IMR-90 (cell line): ENCODE results near the gene MTCH2. TPM values are rescaled to one million over a fixed set of nuclear protein-coding genes. Genes with fewer than 3 reads are reported as not detected.
A peak's percentile ranks its signal among the peaks of the same experiment; 100 is the strongest.

Experiments
- ATAC-seq: fragments of 200-7000 bp; cut with Tn5 transposase; 2 replicates; pipeline ENCODE4 v1.9.1; 2020; ENCODE audit warnings: low read depth, mild to moderate bottlenecking, moderate library complexity
- BruUV-seq: library from RNA; stranded (reverse); fragments of 400-500 nt; replicated peaks from 2 replicates; lab custom pipeline; 2021; lab: Mats Ljungman, UMichigan
- CTCF ChIA-PET: fragments of 300-600 bp; formaldehyde crosslinking; extraction: SDS; loops from one replicate; lab custom pipeline; 2021; ENCODE audit warnings: antibody characterized with exemption; lab: Yijun Ruan, JAX
- POLR2A ChIA-PET: fragments of 300-600 bp; sonication (Branson Sonifier 250); formaldehyde crosslinking; loops from one replicate; lab custom pipeline; 2022; ENCODE audit warnings: antibody characterized with exemption; ENCODE audit not compliant: unreplicated experiment; lab: Charles Lee
- DNase-seq: peaks from one replicate; pipeline ENCODE4 v3.0.0; 2013
- H2AFZ ChIP-seq: replicated peaks from 2 replicates; pipeline ENCODE3; 2013; ENCODE audit warnings: low read length, mild to moderate bottlenecking; ENCODE audit not compliant: poor library complexity
- H2AK5ac ChIP-seq: 2 replicates; pipeline ENCODE4 v1.6.1; 2013; ENCODE audit warnings: low read depth, low read length, inconsistent platforms
- H2AK9ac ChIP-seq: replicated peaks from 2 replicates; pipeline ENCODE3; 2013; ENCODE audit warnings: mild to moderate bottlenecking, low read depth, low read length, moderate library complexity; ENCODE audit not compliant: poor library complexity
- H2BK120ac ChIP-seq: 2 replicates; pipeline ENCODE4 v1.6.1; 2013; ENCODE audit warnings: low read depth, low read length, inconsistent platforms
- H2BK15ac ChIP-seq: 3 replicates; pipeline ENCODE4 v1.6.1; 2013; ENCODE audit warnings: low read depth, low read length, inconsistent platforms
- H2BK20ac ChIP-seq: 2 replicates; pipeline ENCODE4 v1.6.1; 2013; ENCODE audit warnings: low read depth, mild to moderate bottlenecking, inconsistent platforms, low read length, moderate library complexity
- H2BK5ac ChIP-seq: 2 replicates; pipeline ENCODE4 v1.6.1; 2013; ENCODE audit warnings: mild to moderate bottlenecking, low read depth, low read length, inconsistent platforms; ENCODE audit not compliant: poor library complexity, severe bottlenecking
- H3K14ac ChIP-seq: replicated peaks from 2 replicates; pipeline ENCODE4 v1.6.1; 2013; ENCODE audit warnings: low read depth, low read length, inconsistent platforms
- H3K18ac ChIP-seq: 2 replicates; pipeline ENCODE4 v1.6.1; 2013; ENCODE audit warnings: low read depth, low read length, control low read depth
- H3K23ac ChIP-seq: 2 replicates; pipeline ENCODE4 v1.6.1; 2013; ENCODE audit warnings: low read depth, low read length, inconsistent platforms
- H3K27ac ChIP-seq: 2 replicates; pipeline ENCODE4 v1.5.1; 2013; ENCODE audit warnings: mild to moderate bottlenecking, control low read depth, low read length; ENCODE audit not compliant: insufficient read depth
- H3K27me3 ChIP-seq: 2 replicates; pipeline ENCODE4 v1.6.1; 2013; ENCODE audit warnings: low read length; ENCODE audit not compliant: control insufficient read depth, insufficient read depth
- H3K36me3 ChIP-seq: 2 replicates; pipeline ENCODE4 v1.6.1; 2013; ENCODE audit warnings: low read length, mixed read lengths; ENCODE audit not compliant: control insufficient read depth, insufficient read depth
- H3K4ac ChIP-seq: 2 replicates; pipeline ENCODE4 v1.6.1; 2013; ENCODE audit warnings: low read depth, low read length, inconsistent platforms
- H3K4me1 ChIP-seq: 2 replicates; pipeline ENCODE4 v1.6.1; 2013; ENCODE audit warnings: low read length, mixed read lengths; ENCODE audit not compliant: control insufficient read depth, insufficient read depth
- H3K4me2 ChIP-seq: 2 replicates; pipeline ENCODE4 v1.6.1; 2013; ENCODE audit warnings: low read depth, mild to moderate bottlenecking, control low read depth, low read length, moderate library complexity
- H3K4me3 ChIP-seq: 2 replicates; pipeline ENCODE4 v1.5.1; 2013; ENCODE audit warnings: low read depth, mild to moderate bottlenecking, control low read depth, low read length, moderate library complexity; ENCODE audit not compliant: insufficient read depth
- H3K56ac ChIP-seq: 2 replicates; pipeline ENCODE4 v1.6.1; 2013; ENCODE audit warnings: low read length, inconsistent platforms; ENCODE audit not compliant: insufficient read depth; ENCODE audit errors: extremely low read depth
- H3K79me1 ChIP-seq, 2 experiments: 2 replicates each; pipeline ENCODE4 v1.6.1; 2013; ENCODE audit warnings: low read length in 2 of 2, inconsistent platforms in 1 of 2, low read depth in 1 of 2
- H3K9ac ChIP-seq: 2 replicates; pipeline ENCODE4 v1.6.1; 2013; ENCODE audit warnings: low read depth, low read length, control low read depth
- H3K9me1 ChIP-seq: 2 replicates; pipeline ENCODE4 v1.6.1; 2013; ENCODE audit warnings: low read length, inconsistent platforms; ENCODE audit not compliant: insufficient read depth
- H3K9me3 ChIP-seq: 2 replicates; pipeline ENCODE4 v1.6.1; 2013; ENCODE audit warnings: low read length; ENCODE audit not compliant: control insufficient read depth, insufficient read depth
- H4K20me1 ChIP-seq: 2 replicates; pipeline ENCODE4 v1.6.1; 2013; ENCODE audit warnings: low read length, inconsistent platforms; ENCODE audit not compliant: insufficient read depth
- H4K5ac ChIP-seq: 2 replicates; pipeline ENCODE4 v1.6.1; 2013; ENCODE audit warnings: mild to moderate bottlenecking, low read depth, low read length, control low read depth
- H4K8ac ChIP-seq, 2 experiments: 2 replicates each; pipeline ENCODE4 v1.6.1; 2013; ENCODE audit warnings: low read depth in 2 of 2, low read length in 2 of 2, control low read depth in 1 of 2, inconsistent platforms in 1 of 2
- H4K91ac ChIP-seq: 2 replicates; pipeline ENCODE4 v1.6.1; 2013; ENCODE audit warnings: low read depth, low read length, inconsistent platforms; ENCODE audit not compliant: insufficient read depth
- BHLHE40 ChIP-seq: fragments of 150-350 bp; IDR thresholded peaks from 2 replicates; pipeline ENCODE4 v1.6.1; 2016; ENCODE audit warnings: mild to moderate bottlenecking, low read depth, low read length
- CEBPB ChIP-seq: IDR thresholded peaks from 2 replicates; pipeline ENCODE4 v1.6.1; 2012; ENCODE audit warnings: low read depth, low read length, improper control_type of control experiment
- CHD1 ChIP-seq: IDR thresholded peaks from 2 replicates; pipeline ENCODE4 v1.6.1; 2012; ENCODE audit warnings: low read depth, low read length, improper control_type of control experiment
- CTCF ChIP-seq: conservative IDR thresholded peaks from 2 replicates; pipeline ENCODE4 v1.5.1; 2012; ENCODE audit warnings: mild to moderate bottlenecking, low read depth, low read length, improper control_type of control experiment
- NFE2L2 ChIP-seq: fragments of 150-350 bp; IDR thresholded peaks from 2 replicates; pipeline ENCODE4 v1.6.1; 2016; ENCODE audit warnings: low read depth, mild to moderate bottlenecking, low read length
- RAD21 ChIP-seq: IDR thresholded peaks from 2 replicates; pipeline ENCODE4 v1.6.1; 2012; ENCODE audit warnings: low read length, improper control_type of control experiment
- SMC3 ChIP-seq: fragments of 150-350 bp; IDR thresholded peaks from 2 replicates; pipeline ENCODE4 v1.6.1; 2016; ENCODE audit warnings: low read depth, mild to moderate bottlenecking, antibody characterized with exemption, low read length, moderate library complexity
- WGBS, 2 experiments: methylation state at CpG; one replicate each; pipeline versions ENCODE4 v1.1.5 to v1.1.7; 2013; ENCODE audit warnings: missing lambda C conversion rate in 2 of 2; ENCODE audit not compliant: insufficient read length in 1 of 2; ENCODE audit errors: extremely low coverage in 2 of 2; 5-methylcytosine and 5-hydroxymethylcytosine counted together
- dilution Hi-C: fragments of 300-500 bp; cut with HindIII; formaldehyde crosslinking; loops from one replicate; pipeline ENCODE4 v1.14.3; 2018; ENCODE audit warnings: low sequenced_read_pairs; ENCODE audit not compliant: unreplicated experiment
- in situ Hi-C: fragments of 300-500 bp; cut with MboI; formaldehyde crosslinking; loops from 3 replicates; pipeline ENCODE4 v1.14.3; 2019; ENCODE audit warnings: low sequenced_read_pairs, inconsistent platforms, mixed read lengths
- intact Hi-C: fragments of 100-400 bp; cut with micrococcal nuclease; formaldehyde crosslinking; loops from 2 replicates; pipeline ENCODE4 v1.10.0; 2022
- polyA plus RNA-seq, 3 experiments: library from polyadenylated mRNA; depleted of rRNA; stranded (reverse); fragments of >200 nt; gene quantifications; 2 replicates each; pipeline ENCODE4 v1.2.3, GENCODE V29; 2012; ENCODE audit warnings: low replicate concordance in 1 of 3
- total RNA-seq: library from RNA; depleted of rRNA; stranded (reverse); fragments of >200 nt; gene quantifications from 2 replicates; pipeline ENCODE4 v1.2.3, GENCODE V29; 2012

The MTCH2 gene
- total and polyA plus RNA-seq, 2 of the 4 experiments (the other 2 are of a cell fraction), result 103 to 163 TPM

- no peak for ATAC-seq
- Histone ChIP-seq H4K20me1 (no peaks in the 10 kb centered on the region), H3K9me3 (no peaks in the 10 kb centered on the region), H4K91ac (no peak overlapping the region), H3K23ac (no peak overlapping the region), H2BK15ac (no peak overlapping the region), H2AK9ac (no peak overlapping the region), H3K27me3 (no peaks in the 10 kb centered on the region), H2BK120ac (no peak overlapping the region), H3K4me1 (peaks cover under 1% of the 10 kb centered on the region; the same call in 1 of the 2 replicates), H2AK5ac (no peak overlapping the region), H3K36me3 (no peaks in the 10 kb centered on the region), H3K4me3 (no peak overlapping the region), H2BK5ac (no peak overlapping the region), H3K4me2 (no peak overlapping the region), H4K8ac (no peak overlapping the region), H2AFZ (peak overlapping the region; percentile 26), H3K18ac (no peak overlapping the region), H3K4ac (no peak overlapping the region), H3K14ac (no peak overlapping the region), H4K5ac (no peak overlapping the region), H3K9me1 (no peaks in the 10 kb centered on the region), H3K9ac (no peak overlapping the region), H3K56ac (no peak overlapping the region), H3K79me1 (no peaks in the 10 kb centered on the region), H3K27ac (no peak overlapping the region), H2BK20ac (no peak overlapping the region)
- in situ Hi-C loops (no loop called here), dilution Hi-C loops (no loop called here), intact Hi-C loops (no loop called here)
- no TSS peak for BruUV-seq
- CTCF ChIA-PET, result no interaction called here
- TF ChIP-seq BHLHE40, result no peak
- TF ChIP-seq SMC3, result no peak
- no peak for TF ChIP-seq CTCF
- no peak for TF ChIP-seq RAD21
- TF ChIP-seq CHD1, result no peak
- peak; percentile 61 for TF ChIP-seq NFE2L2
- TF ChIP-seq CEBPB, result no peak
- 93% methylated on average over 2 of the region's 5 CpGs; no CpG with 5 or more reads in 1 of the 2 experiments for WGBS, 2 experiments
- peak; percentile 37 for DNase-seq
- POLR2A ChIA-PET, result no interaction called here
These were observed 29.9 kb upstream of the MTCH2 start for GRCh38 chr11:47672283-47672730.
